Dendritic cell treated with granulocyte-macrophage colony-stimulating factor and Interleukin-4, amounts not matched to agents 40 ng/mL and 50 ng/mL, for 4 days (primary cell): ENCODE measurements around the gene TUBD1.
"Not testable (repeated sequence)": the region's sequence is repeated elsewhere in the genome, so short reads cannot be mapped to it uniquely, and the experiment has no call there.

ENCODE experiments used
- H3K27ac Mint-ChIP-seq: one replicate; pipeline ENCODE4 v1.8.0; 2022; ENCODE audit warnings: mild to moderate bottlenecking, mixed read lengths
- H3K27me3 Mint-ChIP-seq: one replicate; pipeline ENCODE4 v1.8.0; 2022; ENCODE audit warnings: mild to moderate bottlenecking, mixed read lengths
- H3K36me3 Mint-ChIP-seq: one replicate; pipeline ENCODE4 v1.8.0; 2022; ENCODE audit warnings: low read depth, mixed read lengths
- H3K4me1 Mint-ChIP-seq: one replicate; pipeline ENCODE4 v1.8.0; 2022; ENCODE audit warnings: low read depth, mixed read lengths
- H3K4me3 Mint-ChIP-seq: one replicate; pipeline ENCODE4 v1.8.0; 2022; ENCODE audit warnings: mild to moderate bottlenecking, moderate library complexity, mixed read lengths
- H3K9me3 Mint-ChIP-seq: one replicate; pipeline ENCODE4 v1.8.0; 2022; ENCODE audit warnings: mixed read lengths
- intact Hi-C: fragments of 100-400 bp; cut with micrococcal nuclease; formaldehyde crosslinking; loops from one replicate; pipeline ENCODE4 v1.15.0; 2022

Gene TUBD1

DNA sequence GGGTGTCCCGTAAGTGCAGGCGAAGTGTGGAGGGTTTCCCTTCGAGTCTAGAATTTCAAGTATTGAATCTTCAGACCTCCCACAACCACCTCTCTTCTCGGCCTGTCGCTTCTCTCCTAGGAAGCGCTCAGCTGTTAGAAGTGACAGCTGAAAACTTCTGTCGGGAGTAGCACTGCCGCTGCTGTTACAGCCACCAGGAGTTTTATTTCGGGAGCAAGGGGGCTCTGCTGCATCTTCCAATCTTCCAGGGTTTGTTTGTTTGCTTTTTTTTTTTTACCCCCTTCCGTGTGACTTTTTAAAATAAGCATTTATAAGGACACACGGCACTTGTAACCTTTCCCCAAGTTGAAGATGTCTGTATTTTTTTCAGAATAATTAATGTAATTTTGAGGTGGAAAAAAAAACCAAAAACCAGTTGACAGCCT is 945 bp upstream of the TUBD1 start:
- peak overlapping the region; percentile 100 for H3K4me3 Mint-ChIP-seq
- intact Hi-C loops: no loop called here
- no peaks in the 10 kb centered on the region for H3K27me3 Mint-ChIP-seq
- peaks cover 40% of the 10 kb centered on the region for H3K4me1 Mint-ChIP-seq
- H3K9me3 Mint-ChIP-seq: no peaks in the 10 kb centered on the region
- H3K27ac Mint-ChIP-seq: peak overlapping the region; percentile 99
- H3K36me3 Mint-ChIP-seq: peaks cover 38% of the 10 kb centered on the region

DNA sequence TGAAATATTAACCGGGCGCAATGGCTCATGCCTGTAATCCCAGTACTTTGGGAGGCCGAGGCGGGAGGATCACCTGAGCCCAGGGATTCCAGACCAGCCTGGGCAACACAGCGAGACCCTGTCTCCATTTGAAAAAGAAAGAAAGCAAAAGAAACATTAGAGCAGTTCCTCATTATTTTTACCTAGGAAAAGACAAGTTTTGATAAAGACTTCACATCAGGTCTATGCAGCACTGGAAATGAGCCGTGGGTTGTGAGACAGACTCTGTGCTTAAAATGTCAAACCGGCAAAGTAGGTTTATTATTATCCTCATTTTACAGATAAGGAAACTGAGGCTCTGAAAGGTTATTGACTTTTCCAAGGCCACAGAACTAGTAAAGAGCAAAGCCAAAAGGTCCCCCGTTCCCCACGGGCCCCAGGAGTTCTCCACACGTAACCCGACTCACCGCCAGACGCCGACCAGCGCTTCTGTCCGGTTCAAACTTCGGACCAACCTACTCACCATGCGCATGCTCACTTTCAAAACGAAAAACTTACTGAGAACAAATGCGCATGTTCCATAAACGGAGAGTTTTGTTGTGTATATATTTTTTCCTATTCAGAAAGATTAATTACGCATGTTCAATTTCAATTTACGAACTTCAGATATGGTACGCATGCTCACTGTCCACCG is 356 bp downstream of the TUBD1 start:
- Mint-ChIP-seq H3K9me3 (no peaks in the 10 kb centered on the region), H3K4me1 (peaks cover 40% of the 10 kb centered on the region), H3K27ac (peak overlapping the region; percentile 99), H3K27me3 (no peaks in the 10 kb centered on the region), H3K4me3 (peak overlapping the region; percentile 100), H3K36me3 (peaks cover 51% of the 10 kb centered on the region)
- intact Hi-C loops: loop anchor here (1.0 kb wide), 1 partner anchor 185 kb away; the partner anchor contains the start of genes PTRH2 and VMP1

DNA sequence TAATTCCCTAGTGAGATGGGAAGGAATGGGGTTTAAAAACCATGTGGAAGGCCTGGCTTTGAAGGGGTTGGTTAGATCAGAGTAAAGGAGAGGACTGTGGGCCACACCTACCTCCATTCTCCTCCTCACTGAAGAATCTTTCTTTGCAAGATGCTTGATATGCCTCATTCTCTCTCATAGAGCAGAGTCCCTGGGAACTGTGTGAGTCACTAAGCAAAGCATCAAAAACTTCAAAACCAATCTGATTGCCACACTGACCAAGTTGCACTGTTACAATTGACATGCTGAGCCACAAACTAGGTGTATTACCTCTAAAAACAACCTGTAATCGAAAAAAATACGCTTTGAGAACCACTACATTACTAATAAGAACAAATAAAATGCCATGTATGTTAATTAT is 2.0 kb downstream of the TUBD1 start:
- Mint-ChIP-seq H3K4me1 (peaks cover 34% of the 10 kb centered on the region), H3K9me3 (no peaks in the 10 kb centered on the region), H3K27me3 (no peaks in the 10 kb centered on the region), H3K4me3 (no peak overlapping the region), H3K27ac (no peak overlapping the region), H3K36me3 (peaks cover 60% of the 10 kb centered on the region)
- intact Hi-C loops: no loop called here

DNA sequence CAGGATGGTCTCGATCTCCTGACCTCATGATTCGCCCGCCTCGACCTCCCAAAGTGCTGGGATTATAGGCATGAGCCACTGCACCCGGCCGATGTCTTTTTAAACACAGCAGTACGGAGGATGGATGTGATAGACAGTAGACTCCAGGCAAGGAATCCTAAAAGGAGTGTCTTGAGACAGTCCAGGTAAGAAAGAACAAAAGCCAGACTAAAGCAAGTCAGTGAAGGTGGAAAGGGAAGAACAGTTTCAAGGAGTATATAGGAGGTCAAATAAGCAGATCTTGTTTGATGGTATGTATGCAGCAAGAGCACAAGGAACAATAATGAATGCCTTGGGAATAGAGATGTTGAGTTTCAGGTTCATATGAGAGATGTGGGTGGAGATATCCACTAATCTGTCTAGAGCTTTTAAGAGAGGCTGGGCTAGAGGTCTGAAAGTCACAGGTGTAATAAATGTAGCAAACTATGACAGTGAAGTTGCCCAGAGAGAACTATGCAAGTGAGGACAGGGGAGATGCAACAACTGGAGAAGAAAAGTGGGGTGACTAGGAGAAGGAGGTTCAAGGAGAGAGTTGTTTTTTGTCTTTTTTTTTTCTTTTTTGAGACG is 4.5 kb downstream of the TUBD1 start:
- peaks cover 17% of the 10 kb centered on the region for H3K4me1 Mint-ChIP-seq
- peaks cover 74% of the 10 kb centered on the region for H3K36me3 Mint-ChIP-seq
- H3K27me3 Mint-ChIP-seq: no peaks in the 10 kb centered on the region
- no peak overlapping the region for H3K4me3 Mint-ChIP-seq
- no peaks in the 10 kb centered on the region for H3K9me3 Mint-ChIP-seq
- H3K27ac Mint-ChIP-seq: no peak overlapping the region
- intact Hi-C loops: no loop called here

DNA sequence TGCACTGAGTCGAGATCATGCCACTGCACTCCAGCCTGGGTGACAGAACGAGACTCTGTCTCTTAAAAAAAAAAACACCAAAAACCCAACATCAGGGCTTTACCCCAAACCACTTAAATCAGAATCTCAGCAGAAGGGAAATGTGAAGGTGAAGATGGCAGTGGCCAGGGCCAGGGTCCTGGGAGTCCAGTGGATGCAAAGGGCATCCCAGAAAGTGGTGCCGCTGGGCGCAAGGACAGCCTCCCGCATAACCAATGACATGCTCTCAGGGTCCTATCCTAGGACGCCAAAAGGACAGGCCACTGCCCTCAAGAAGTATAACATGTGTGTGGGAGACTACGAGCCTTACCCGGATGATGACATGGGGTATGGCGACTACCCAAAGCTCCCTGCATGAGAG is 7.9 kb downstream of the TUBD1 start:
- H3K27ac Mint-ChIP-seq: no peak overlapping the region

DNA sequence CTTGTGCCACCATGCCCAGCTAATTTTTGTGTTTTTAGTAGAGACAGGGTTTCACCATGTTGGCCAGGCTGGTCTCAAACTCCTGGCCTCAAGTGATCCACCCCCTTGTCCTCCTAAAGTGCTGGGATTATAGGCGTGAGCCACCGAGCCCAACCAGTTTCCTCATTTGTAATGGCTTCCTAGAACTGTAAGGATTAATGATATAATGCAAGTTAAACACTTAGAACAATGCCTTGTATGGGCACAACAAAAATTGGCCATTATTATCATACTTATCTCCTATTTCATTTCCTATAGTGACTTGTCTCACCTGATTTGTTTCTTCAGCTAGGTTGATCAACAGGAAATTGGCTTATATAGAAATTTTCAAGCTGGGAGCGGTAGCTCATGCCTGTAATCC is 14.1 kb downstream of the TUBD1 start:
- Mint-ChIP-seq H3K4me3 (no peak overlapping the region), H3K36me3 (peaks cover 75% of the 10 kb centered on the region), H3K27ac (no peak overlapping the region)

More for the DNA sequence above, 7.9 kb downstream of the TUBD1 start:
- Mint-ChIP-seq H3K9me3 (no peaks in the 10 kb centered on the region), H3K4me3 (no peak overlapping the region), H3K36me3 (peaks cover 88% of the 10 kb centered on the region), H3K27me3 (no peaks in the 10 kb centered on the region), H3K4me1 (no peaks in the 10 kb centered on the region)
- intact Hi-C loops: no loop called here

DNA sequence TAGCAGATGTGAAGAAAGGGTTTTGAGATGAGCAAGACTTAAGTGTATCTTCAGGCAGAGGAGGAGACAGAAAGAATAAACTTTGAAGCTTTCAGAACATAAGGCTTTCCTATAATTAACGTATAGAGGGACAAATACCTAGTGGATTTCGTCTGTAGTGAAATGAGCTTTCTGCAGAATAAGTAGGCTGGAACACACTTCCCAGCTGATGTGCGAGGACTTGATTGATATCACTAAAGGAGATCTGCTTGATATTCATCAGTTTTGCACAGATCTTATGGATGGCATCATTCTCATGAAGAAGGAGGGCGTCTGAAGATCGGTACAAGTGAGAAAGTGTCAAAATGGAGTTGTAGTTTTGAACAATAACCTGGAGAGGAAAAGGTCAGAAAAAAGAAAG is 14.8 kb downstream of the TUBD1 start:
- H3K27ac Mint-ChIP-seq: no peak overlapping the region
- H3K27me3 Mint-ChIP-seq: no peaks in the 10 kb centered on the region
- peaks cover 12% of the 10 kb centered on the region for H3K4me1 Mint-ChIP-seq
- H3K4me3 Mint-ChIP-seq: no peak overlapping the region
- peaks cover 72% of the 10 kb centered on the region for H3K36me3 Mint-ChIP-seq
- no peaks in the 10 kb centered on the region for H3K9me3 Mint-ChIP-seq
- intact Hi-C loops: no loop called here

More for the DNA sequence above, 14.1 kb downstream of the TUBD1 start:
- intact Hi-C loops: no loop called here
- H3K9me3 Mint-ChIP-seq: no peaks in the 10 kb centered on the region
- peaks cover 12% of the 10 kb centered on the region for H3K4me1 Mint-ChIP-seq
- H3K27me3 Mint-ChIP-seq: no peaks in the 10 kb centered on the region

DNA sequence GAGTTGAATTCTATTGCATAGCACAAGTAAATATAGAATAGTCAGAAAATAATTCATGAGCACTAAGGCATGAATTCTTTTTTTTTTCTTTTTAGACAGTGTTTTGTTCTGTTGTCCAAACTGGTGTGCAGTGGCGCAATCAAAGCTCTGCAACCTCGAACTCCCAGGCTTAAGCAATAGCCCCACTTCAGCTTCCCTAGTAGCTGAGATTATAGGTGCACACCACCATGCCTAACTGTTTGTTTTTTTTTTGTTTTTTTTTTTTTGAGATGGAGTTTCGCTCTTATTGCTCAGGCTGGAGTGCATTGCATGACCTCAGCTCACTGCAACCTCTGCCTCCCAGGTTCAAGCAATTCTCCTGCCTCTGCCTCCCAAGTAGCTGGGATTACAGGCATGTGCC is 16.6 kb downstream of the TUBD1 start:
- Mint-ChIP-seq H3K36me3 (peaks cover 72% of the 10 kb centered on the region), H3K4me3 (no peak overlapping the region), H3K4me1 (peaks cover 12% of the 10 kb centered on the region), H3K27ac (no peak overlapping the region), H3K9me3 (no peaks in the 10 kb centered on the region), H3K27me3 (no peaks in the 10 kb centered on the region)
- intact Hi-C loops: no loop called here

DNA sequence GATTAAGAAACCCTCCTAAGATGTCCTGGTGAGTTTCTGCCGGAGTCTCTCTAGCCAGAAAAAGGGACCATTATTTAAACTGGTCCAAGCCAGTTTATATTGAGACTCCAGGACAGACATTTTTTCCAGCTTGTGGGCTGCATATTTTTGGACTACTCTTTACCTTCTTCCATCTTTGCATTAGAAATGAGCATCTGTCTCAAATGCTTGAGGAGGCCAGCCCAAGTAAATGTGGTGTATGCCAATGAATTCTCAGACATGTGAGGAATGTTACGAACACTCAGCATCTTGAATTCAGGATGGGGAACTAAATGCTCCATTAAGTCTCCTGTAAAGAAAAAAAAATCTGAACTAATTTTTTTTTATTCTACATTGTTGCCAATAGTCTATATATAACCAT is 18.4 kb downstream of the TUBD1 start:
- Mint-ChIP-seq H3K4me3 (no peak overlapping the region), H3K36me3 (peaks cover 54% of the 10 kb centered on the region), H3K27ac (no peak overlapping the region), H3K9me3 (no peaks in the 10 kb centered on the region), H3K4me1 (peaks cover 12% of the 10 kb centered on the region), H3K27me3 (no peaks in the 10 kb centered on the region)
- intact Hi-C loops: no loop called here

DNA sequence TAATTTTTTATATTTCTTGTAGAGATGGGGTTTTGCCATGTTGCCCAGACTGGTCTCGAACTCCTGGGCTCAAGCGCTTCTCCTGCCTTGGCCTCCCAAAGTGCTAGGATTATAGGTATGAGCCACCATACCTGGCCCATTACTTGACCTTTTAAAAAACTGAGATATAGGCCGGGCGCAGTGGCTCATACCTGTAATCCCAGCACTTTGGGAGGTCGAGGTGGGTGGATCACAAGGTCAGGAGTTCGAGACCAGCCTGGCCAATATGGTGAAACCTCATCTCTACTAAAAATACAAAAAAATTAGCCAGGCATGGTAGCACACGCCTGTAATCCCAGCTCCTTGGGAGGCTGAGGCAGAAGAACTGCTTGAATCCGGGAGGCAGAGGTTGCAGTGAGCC is 19.3 kb downstream of the TUBD1 start:
- H3K27me3 Mint-ChIP-seq, H3K27ac Mint-ChIP-seq, H3K4me3 Mint-ChIP-seq, intact Hi-C loops, H3K9me3 Mint-ChIP-seq: not testable (repeated sequence)
- peaks cover 12% of the 10 kb centered on the region for H3K4me1 Mint-ChIP-seq
- H3K36me3 Mint-ChIP-seq: peaks cover 47% of the 10 kb centered on the region

DNA sequence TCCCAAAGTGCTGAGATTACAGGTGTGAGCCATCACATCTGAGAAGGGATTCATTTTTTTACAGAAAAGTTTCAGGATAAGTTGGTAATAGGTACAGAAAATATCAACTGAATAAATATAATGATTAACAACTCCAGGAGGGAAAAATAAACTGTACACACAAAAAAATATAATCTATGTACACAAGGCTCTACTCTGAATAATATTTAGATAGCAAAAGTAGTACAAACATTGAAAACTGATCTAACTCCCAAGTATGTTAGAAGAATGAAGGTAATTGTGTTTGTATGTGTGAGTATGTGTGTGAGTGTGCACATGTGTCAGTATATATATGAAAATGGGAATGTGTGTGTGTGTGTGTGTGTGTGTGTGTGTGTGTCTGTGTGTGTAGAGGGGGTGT is 20.4 kb downstream of the TUBD1 start:
- intact Hi-C loops: no loop called here
- Mint-ChIP-seq H3K36me3 (peaks cover 41% of the 10 kb centered on the region), H3K4me1 (peaks cover 12% of the 10 kb centered on the region), H3K27me3 (no peaks in the 10 kb centered on the region), H3K27ac (no peak overlapping the region), H3K9me3 (no peaks in the 10 kb centered on the region), H3K4me3 (no peak overlapping the region)

DNA sequence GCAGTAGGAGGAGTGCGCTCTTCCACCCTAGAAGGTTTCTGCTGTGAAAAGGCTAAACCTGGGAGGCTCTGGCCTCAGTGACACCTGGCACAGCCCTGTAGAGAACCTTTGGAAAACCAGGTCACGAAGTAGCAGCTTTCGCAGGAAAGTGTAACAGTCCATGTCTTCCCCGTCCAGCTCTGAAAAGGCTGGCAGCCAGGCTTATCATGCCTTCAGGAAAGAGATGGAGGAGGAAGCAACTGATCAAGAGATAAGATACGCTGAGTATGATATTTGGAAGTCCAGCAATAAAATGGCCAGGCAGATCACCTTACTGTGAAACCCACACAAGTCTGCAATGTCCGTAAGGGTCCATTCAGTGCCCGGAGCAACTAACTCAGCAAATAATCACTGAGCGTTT is 22.3 kb downstream of the TUBD1 start:
- H3K27me3 Mint-ChIP-seq: no peaks in the 10 kb centered on the region
- H3K9me3 Mint-ChIP-seq: no peaks in the 10 kb centered on the region
- no peak overlapping the region for H3K4me3 Mint-ChIP-seq
- H3K27ac Mint-ChIP-seq: no peak overlapping the region
- peaks cover 29% of the 10 kb centered on the region for H3K36me3 Mint-ChIP-seq
- peaks cover 3% of the 10 kb centered on the region for H3K4me1 Mint-ChIP-seq
- intact Hi-C loops: no loop called here

DNA sequence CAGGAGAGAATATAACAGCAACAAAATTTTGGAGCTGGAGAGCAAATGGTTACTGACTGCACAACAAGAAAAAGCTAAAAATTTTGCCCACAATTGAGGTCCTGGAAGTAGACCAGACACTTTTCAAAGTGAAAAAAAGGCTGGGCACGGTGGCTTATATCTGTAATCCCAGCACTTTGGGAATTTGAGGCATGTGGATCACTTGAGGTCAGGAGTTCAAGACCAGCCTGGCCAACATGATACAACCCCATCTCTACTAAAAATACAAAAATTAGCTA is 22.9 kb downstream of the TUBD1 start:
- Mint-ChIP-seq H3K27ac (no peak overlapping the region), H3K4me3 (no peak overlapping the region), H3K36me3 (peaks cover 30% of the 10 kb centered on the region), H3K9me3 (no peaks in the 10 kb centered on the region), H3K4me1 (peaks cover 9% of the 10 kb centered on the region), H3K27me3 (no peaks in the 10 kb centered on the region)
- intact Hi-C loops: no loop called here

DNA sequence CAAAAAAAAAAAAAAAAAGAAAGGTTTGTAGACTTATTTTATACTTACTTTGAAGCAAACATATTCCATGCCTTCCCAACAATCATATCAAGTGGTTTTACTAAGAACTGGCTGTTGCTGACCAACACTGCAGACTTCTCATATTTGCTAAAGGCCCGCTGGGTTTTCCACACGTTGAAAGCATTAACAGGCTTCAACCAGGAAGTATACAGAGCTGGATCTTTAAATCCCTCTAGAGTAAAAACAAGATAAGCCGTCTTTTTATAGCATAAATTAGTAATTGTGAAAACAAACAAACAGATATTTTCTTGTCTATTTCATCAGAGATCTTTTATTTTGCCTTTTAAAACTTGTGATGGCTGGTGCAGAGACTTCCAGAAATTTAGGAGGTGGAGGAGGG is 29.1 kb downstream of the TUBD1 start:
- Mint-ChIP-seq H3K4me1 (peaks cover 9% of the 10 kb centered on the region), H3K36me3 (peaks cover 42% of the 10 kb centered on the region), H3K4me3 (no peak overlapping the region), H3K27ac (no peak overlapping the region), H3K27me3 (no peaks in the 10 kb centered on the region), H3K9me3 (no peaks in the 10 kb centered on the region)
- intact Hi-C loops: no loop called here
